Cardiac muscle cell (in vitro differentiated cells and primary cell): ENCODE measurements around the gene PRR32. TPM values are rescaled to one million over a fixed set of nuclear protein-coding genes. Genes with fewer than 3 reads are reported as not detected.
"Not testable (repeated sequence)": the region's sequence is repeated elsewhere in the genome, so short reads cannot be mapped to it uniquely, and the experiment has no call there.

Experiments
- DNase-seq, 2 donors: peaks; one replicate each; pipeline versions ENCODE4 v3.0.0 to v3.0.0-alpha.2; 2010 to 2017; ENCODE audit warnings: low read depth in 1 of 2, low spot score in 1 of 2
- H3K27ac ChIP-seq: fragments of 200-600 bp; sonication (generic); 2 replicates; pipeline ENCODE4 v1.5.1; 2016
- H3K27me3 ChIP-seq: fragments of 200-600 bp; sonication (generic); 2 replicates; pipeline ENCODE4 v1.6.0; 2016; ENCODE audit warnings: control low read depth
- H3K36me3 ChIP-seq: fragments of 200-600 bp; sonication (generic); 2 replicates; pipeline ENCODE4 v1.5.1; 2016; ENCODE audit warnings: control low read depth
- H3K4me1 ChIP-seq: fragments of 200-600 bp; sonication (generic); 2 replicates; pipeline ENCODE4 v1.8.1; 2017; ENCODE audit warnings: low read depth, mild to moderate bottlenecking, mixed run types
- H3K4me3 ChIP-seq: fragments of 200-600 bp; sonication (generic); 2 replicates; pipeline ENCODE4 v1.5.1; 2016; ENCODE audit warnings: mild to moderate bottlenecking
- H3K9me3 ChIP-seq: fragments of 200-600 bp; sonication (generic); 2 replicates; pipeline ENCODE4 v1.5.1; 2017; ENCODE audit warnings: low read depth, mild to moderate bottlenecking, control low read depth
- CTCF ChIP-seq: IDR thresholded peaks from 2 replicates; pipeline ENCODE4 v1.5.1; 2012; ENCODE audit warnings: low read depth, mild to moderate bottlenecking, low read length
- polyA plus RNA-seq: library from polyadenylated mRNA; unstranded; fragments of >200 nt; fragmentation: Nextera tagmentation; extraction: Ambion mirVana; gene quantifications from 2 replicates; pipeline ENCODE4 v1.2.1, GENCODE V29; 2016
- total RNA-seq: library from RNA; depleted of rRNA; stranded (reverse); fragments of >200 nt; gene quantifications from 2 replicates; pipeline ENCODE4 v1.2.3, GENCODE V29; 2016

The PRR32 gene
- total RNA-seq (1.5 TPM in 1 of 2 replicates, not detected in the other), polyA plus RNA-seq (1.7 TPM in 1 of 2 replicates, not detected in the other)

DNA sequence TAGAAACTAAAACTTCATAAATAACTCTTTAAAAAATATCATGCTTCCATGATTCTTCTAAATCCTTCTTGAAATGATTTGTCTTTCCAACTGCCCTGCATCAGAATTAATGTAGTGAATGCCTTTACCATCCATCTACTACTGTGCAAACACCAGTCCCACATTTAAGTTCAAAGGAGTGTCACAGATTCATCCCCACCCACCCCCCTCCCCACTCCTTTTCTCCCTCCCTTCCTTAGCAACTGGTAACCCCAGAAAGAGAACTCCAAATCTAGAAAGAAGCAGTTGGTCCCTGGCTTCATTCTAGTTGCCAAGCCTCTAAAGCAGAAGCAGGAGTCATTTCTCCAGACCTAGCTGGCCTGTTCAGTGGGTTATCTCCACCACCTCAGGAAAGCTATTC is at the start of gene PRR32:
Gene PRR32, plus strand, starts transcription at position 301 of the 400 bp plus-strand sequence. CDS start 115 bp downstream, outside the sequence.
- Histone ChIP-seq H3K4me3 (no peak within 1 kb of the TSS), H3K27me3 (no peaks in the 10 kb centered on the region), H3K36me3 (no peaks in the 10 kb centered on the region), H3K9me3 (no peaks in the 10 kb centered on the region), H3K27ac (peak within 1 kb of the TSS; percentile 71), H3K4me1 (peaks cover 4% of the 10 kb centered on the region)
- no peak for TF ChIP-seq CTCF
- no peak for DNase-seq

GRCh38 chrX:126770179-126770578 is 49.4 kb upstream of the PRR32 start:
- Histone ChIP-seq H3K4me3 (no peak overlapping the region), H3K27me3 (no peaks in the 10 kb centered on the region), H3K4me1 (no peaks in the 10 kb centered on the region), H3K27ac (no peak overlapping the region), H3K9me3 (no peaks in the 10 kb centered on the region), H3K36me3 (no peaks in the 10 kb centered on the region)
- TF ChIP-seq CTCF, result no peak
- peak in 1 of 2 donors; percentile 51 for DNase-seq

DNA sequence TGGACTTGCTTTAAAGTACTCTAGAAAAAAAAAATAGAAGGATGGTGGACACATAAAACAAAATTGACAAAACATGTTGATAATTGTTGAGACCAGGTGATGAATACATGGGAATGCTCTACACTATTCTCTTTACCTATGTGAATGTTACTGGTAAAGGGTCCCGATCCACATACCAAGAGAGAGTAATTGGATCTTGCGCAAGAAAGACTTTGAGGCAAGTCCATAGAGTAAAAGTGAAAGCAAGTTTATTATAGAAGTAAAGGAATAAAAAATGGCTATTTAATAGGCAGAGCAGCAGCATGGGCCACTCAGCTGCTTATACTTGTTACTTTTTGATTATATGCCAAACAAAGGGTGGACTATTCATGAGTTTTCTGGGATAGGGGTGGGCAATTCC is 34.0 kb upstream of the PRR32 start:
- H3K4me1 ChIP-seq, result no peaks in the 10 kb centered on the region
- H3K9me3 ChIP-seq, result peaks cover 3% of the 10 kb centered on the region
- no peaks in the 10 kb centered on the region for H3K36me3 ChIP-seq
- no peak overlapping the region for H3K27ac ChIP-seq
- H3K27me3 ChIP-seq, result no peaks in the 10 kb centered on the region
- no peak for TF ChIP-seq CTCF
- DNase-seq, result no peak
- no peak overlapping the region for H3K4me3 ChIP-seq

- Histone ChIP-seq H3K4me3 (no peak overlapping the region), H3K27ac (no peak overlapping the region), H3K9me3 (no peaks in the 10 kb centered on the region), H3K36me3 (no peaks in the 10 kb centered on the region), H3K4me1 (no peaks in the 10 kb centered on the region), H3K27me3 (no peaks in the 10 kb centered on the region)
- TF ChIP-seq CTCF, result no peak
- no peak for DNase-seq
Observed at GRCh38 chrX:126799059-126799458, 20.5 kb upstream of the PRR32 start.

GRCh38 chrX:126806784-126807183 is 12.7 kb upstream of the PRR32 start:
- H3K4me3 ChIP-seq, H3K36me3 ChIP-seq, H3K9me3 ChIP-seq, DNase-seq, H3K27ac ChIP-seq, H3K4me1 ChIP-seq, H3K27me3 ChIP-seq: not testable (repeated sequence)

DNA sequence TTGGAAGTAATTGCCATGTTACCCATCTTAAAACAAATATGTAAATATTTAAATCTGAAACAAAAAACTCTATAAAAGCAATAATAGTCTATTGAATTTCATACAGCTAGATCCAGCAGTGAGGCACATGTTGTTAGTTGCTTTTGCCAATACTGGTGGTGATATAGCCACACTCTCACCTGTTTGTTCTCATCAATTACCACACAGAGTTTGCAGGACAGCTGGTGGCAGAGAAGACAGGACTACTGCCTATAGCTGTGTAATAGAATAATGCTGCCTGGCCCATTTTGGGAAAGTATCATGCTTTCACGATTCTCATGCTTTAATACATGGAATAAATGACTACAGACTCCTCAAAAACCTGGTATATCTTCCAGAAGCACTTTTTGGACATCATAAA is 3.7 kb upstream of the PRR32 start:
- TF ChIP-seq CTCF, result no peak
- H3K4me1 ChIP-seq, result no peaks in the 10 kb centered on the region

More for the DNA sequence above, 3.7 kb upstream of the PRR32 start:
- Histone ChIP-seq H3K4me3 (no peak overlapping the region), H3K27me3 (no peaks in the 10 kb centered on the region), H3K36me3 (no peaks in the 10 kb centered on the region), H3K9me3 (no peaks in the 10 kb centered on the region), H3K27ac (no peak overlapping the region)
- no peak for DNase-seq
